HG02981 (cell line): ENCODE measurements around the gene TMED1.

Experiments used
- ATAC-seq: cut with Tn5 transposase; IDR thresholded peaks from one replicate; pipeline ENCODE4 v1.9.1; 2021; ENCODE audit warnings: mild to moderate bottlenecking, moderate library complexity; ENCODE audit not compliant: unreplicated experiment

Gene TMED1

GRCh38 chr19:10832939-10833296, 3.1 kb downstream of the TMED1 start:
- ATAC-seq: no peak

GRCh38 chr19:10831987-10832938, 3.7 kb downstream of the TMED1 start:
- no peak for ATAC-seq

- no peak for ATAC-seq
These were observed 4.9 kb downstream of the TMED1 start for GRCh38 chr19:10830931-10831779.

GRCh38 chr19:10830370-10830769, 5.6 kb downstream of the TMED1 start:
- ATAC-seq: no peak

GRCh38 chr19:10829967-10830366, 6.0 kb downstream of the TMED1 start:
- ATAC-seq: no peak

GRCh38 chr19:10828981-10829821, 6.8 kb downstream of the TMED1 start:
- ATAC-seq: no peak

- ATAC-seq: no peak
These were observed 9.2 kb downstream of the TMED1 start for GRCh38 chr19:10826846-10827245.

GRCh38 chr19:10826231-10826630, 9.8 kb downstream of the TMED1 start:
- no peak for ATAC-seq

GRCh38 chr19:10823690-10824089, 12.3 kb downstream of the TMED1 start:
- no peak for ATAC-seq

- ATAC-seq: no peak
These were observed 15.8 kb downstream of the TMED1 start for GRCh38 chr19:10820173-10820572.

- no peak for ATAC-seq
These were observed 16.6 kb downstream of the TMED1 start for GRCh38 chr19:10819124-10820060.

- no peak for ATAC-seq
These were observed 17.5 kb downstream of the TMED1 start for GRCh38 chr19:10818301-10819123.

- no peak for ATAC-seq
These were observed 18.5 kb downstream of the TMED1 start for GRCh38 chr19:10817291-10818038.

- ATAC-seq: no peak
These were observed 19.3 kb downstream of the TMED1 start for GRCh38 chr19:10816691-10817090.

GRCh38 chr19:10815969-10816644, 19.9 kb downstream of the TMED1 start:
- no peak for ATAC-seq

- no peak for ATAC-seq
These were observed 20.9 kb downstream of the TMED1 start for GRCh38 chr19:10815007-10815536.

- no peak for ATAC-seq
These were observed 23.1 kb downstream of the TMED1 start for GRCh38 chr19:10812902-10813404.
